Measurements from ENCODE around the gene SLC17A9.

SLC17A9 gene

GRCh38 chr20:62942456-62942855 lies 10.1 kb upstream of the SLC17A9 start:
- no peak overlapping the region for H3K4me3 ChIP-seq (ENCODE audit: low read depth, low read length)

GRCh38 chr20:62943396-62943795 lies 9.1 kb upstream of the SLC17A9 start:
- H3K4me3 ChIP-seq (ENCODE audit: low read depth, low read length) = no peak overlapping the region
- no peak for TF ChIP-seq CTCF (IDR thresholded peaks at IDR 0.05; ENCODE audit: borderline replicate concordance, insufficient read depth, low read depth, low read length)

More at GRCh38 chr20:62942456-62942855, 10.1 kb upstream of the SLC17A9 start:
- TF ChIP-seq CTCF (IDR thresholded peaks at IDR 0.05; ENCODE audit: borderline replicate concordance, insufficient read depth, low read depth, low read length) = no peak

- no peak overlapping the region for H3K4me3 ChIP-seq (ENCODE audit: low read depth, low read length)
- TF ChIP-seq CTCF (IDR thresholded peaks at IDR 0.05; ENCODE audit: borderline replicate concordance, insufficient read depth, low read depth, low read length) = no peak
Observed at GRCh38 chr20:62944184-62944583, 8.3 kb upstream of the SLC17A9 start.

GRCh38 chr20:62944746-62945145 lies 7.8 kb upstream of the SLC17A9 start:
- TF ChIP-seq CTCF (IDR thresholded peaks at IDR 0.05; ENCODE audit: borderline replicate concordance, insufficient read depth, low read depth, low read length) = no peak
- H3K4me3 ChIP-seq (ENCODE audit: low read depth, low read length) = no peak overlapping the region

- no peak for TF ChIP-seq CTCF (IDR thresholded peaks at IDR 0.05; ENCODE audit: borderline replicate concordance, insufficient read depth, low read depth, low read length)
- no peak overlapping the region for H3K4me3 ChIP-seq (ENCODE audit: low read depth, low read length)
Observed at GRCh38 chr20:62945771-62946339, 6.7 kb upstream of the SLC17A9 start.

- TF ChIP-seq CTCF (IDR thresholded peaks at IDR 0.05; ENCODE audit: borderline replicate concordance, insufficient read depth, low read depth, low read length) = no peak
- H3K4me3 ChIP-seq (ENCODE audit: low read depth, low read length) = no peak overlapping the region
Observed at GRCh38 chr20:62946918-62947317, 5.6 kb upstream of the SLC17A9 start.

GRCh38 chr20:62947532-62948300 lies 4.8 kb upstream of the SLC17A9 start:
- no peak overlapping the region for H3K4me3 ChIP-seq (ENCODE audit: low read depth, low read length)
- TF ChIP-seq CTCF (IDR thresholded peaks at IDR 0.05; ENCODE audit: borderline replicate concordance, insufficient read depth, low read depth, low read length) = no peak
